Midbrain (tissue), 1 donor: ENCODE results near the gene CARD16.
"Not testable (repeated sequence)": the region's sequence is repeated elsewhere in the genome, so short reads cannot be mapped to it uniquely, and the experiment has no call there.

Experiments used
- DNase-seq: peaks from one replicate; lab custom pipeline; 2025; lab: John Stamatoyannopoulos, UW

Gene CARD16

DNA sequence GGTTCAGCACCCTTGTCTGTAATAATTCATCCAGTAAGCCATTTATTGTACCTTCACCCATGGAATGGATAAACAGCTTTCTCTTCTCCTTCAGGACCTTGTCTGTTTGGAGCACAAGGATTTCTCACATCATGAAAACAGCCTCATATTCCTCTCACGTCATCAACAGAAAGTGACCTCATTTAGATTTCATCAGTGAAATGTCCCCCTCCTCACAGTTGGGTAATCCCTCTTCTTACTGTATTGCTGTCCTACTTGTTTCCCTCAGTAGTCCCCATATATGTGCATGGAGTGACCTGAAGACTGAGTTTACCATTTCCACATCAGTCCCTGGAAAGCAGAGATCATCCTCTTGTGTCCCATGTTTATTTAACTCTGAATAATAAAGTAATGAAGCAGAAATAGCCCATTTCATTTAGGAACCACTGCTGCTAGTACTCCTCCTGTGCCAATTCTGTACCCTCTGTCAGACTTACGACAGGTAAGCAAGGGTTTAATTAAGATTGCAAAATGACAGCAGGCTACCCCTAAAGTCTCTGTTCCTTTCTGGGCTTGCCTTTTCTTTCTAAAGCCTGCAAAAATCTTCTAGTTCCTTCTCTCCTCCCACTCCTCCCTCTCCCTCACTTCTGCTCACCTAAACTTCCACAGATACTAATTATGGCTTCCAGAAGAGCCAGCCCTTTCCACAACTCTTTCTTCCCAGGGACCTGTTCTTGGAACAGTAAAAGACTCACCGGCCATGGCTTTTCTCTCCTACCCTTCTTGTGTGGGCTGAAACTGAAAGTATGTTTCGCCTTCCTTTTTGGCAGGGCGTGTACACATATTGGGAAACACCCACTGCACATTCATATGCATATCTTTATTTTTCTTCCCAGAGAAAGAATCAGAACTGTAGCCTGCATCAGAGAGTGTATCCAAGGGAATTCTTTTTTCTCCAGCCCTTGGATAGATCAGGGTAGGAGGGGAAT lies at the start of gene CARD16:
Gene CARD16, minus strand, starts transcription at position 779 of the 968 bp plus-strand sequence. Its CDS starts 38 bp downstream, at position 741.
- DNase-seq = not testable (repeated sequence)

DNA sequence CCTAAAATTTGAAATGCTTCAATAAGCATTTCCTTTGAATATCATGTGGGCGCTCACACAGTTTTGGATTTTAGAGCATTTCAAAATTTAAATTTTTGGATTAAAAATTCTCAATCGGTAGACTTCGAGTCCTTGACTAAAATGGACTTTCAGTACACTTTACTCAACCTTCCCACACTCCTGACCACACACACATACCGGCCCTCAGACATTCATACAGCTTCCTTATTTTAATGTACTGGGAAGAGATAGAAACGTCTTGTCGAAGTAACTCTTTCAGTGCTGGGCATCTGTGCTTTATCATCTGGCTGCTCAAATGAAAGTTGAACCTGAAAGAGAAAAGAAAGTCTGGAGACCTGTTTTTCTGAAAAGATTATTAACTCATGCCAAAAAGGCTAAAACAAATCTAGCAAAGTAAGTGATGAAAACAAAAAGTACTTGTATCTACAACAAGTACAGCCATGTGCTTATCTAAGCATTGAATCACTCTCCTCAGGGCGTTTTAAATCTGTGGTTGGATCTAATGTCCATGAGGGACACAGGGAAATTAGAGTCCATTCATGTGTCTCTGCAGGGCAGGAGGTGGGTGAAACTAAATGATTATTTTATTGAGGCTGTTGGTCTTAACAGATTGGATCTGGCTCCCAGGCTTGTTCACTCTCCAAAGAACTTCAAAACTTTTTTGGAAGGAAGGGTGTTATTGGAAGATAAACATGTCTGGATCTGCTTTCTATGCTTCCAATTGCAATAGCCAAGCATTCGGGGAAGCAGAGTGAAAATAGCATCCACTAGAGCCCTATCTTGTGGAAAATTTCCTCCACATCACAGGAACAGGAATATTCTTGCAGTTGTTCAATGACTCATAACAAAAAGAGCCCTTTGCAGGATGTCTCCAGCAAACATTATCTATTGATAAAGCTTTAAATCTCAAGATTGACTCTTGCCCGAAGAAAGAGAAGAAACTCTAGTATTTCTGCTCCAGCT lies 47.4 kb upstream of the CARD16 start:
- no peak for DNase-seq

- no peak for DNase-seq
Measured at GRCh38 chr11:105081412-105082150, 36.4 kb upstream of the CARD16 start.

DNA sequence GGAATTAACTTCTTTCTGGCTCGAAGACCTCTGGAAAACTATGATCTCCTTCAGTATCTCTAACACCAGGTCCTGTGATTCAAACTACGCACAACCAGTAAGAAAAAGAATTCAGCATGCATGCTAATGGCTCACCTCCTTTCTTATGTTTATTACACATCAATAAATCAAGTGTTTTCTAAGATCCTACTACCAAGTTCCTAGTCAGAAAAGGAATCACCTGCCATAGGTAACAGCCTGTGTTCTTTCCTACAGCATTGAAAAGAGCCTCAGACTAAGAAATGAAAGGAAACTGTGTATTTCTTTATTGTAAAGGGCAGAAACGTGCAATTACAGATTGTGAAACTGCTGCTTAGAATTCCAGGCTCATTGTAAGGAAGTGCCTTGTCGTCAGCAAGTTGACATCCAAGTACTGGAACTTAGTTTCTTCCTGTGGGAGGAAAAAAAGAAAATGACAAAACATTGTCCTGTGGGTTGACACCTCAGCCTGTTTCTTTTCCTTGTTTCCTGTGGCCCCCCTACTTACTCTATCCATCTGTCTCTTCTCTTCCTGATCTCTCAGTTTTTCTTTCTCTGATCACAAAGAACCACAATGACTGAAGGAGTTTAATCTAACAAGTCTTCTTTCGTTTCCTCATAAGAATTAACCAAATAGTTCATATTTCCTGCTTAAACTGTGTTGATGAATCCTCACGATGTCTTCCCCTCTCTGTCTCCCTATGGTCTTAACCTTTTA lies 35.2 kb upstream of the CARD16 start:
- DNase-seq = not testable (repeated sequence)

DNA sequence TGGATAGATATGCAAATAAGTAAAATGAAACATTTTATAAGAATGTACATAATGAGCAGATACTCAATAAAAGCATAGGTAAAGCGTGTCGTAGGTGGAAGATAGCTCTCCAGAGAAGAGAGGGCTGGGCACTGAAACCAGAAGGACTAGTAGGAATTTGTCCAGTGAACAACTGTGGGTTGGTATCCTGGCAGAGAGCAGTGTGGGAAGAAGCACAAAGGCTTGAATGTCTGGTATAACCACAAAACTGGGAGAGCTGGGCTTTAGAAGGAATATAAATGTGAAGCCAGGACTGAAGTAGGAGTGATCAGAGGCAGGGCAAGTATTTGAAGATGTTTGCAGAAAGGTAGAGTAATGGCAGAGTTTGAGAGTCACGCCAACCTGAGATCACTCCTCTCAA lies 33.1 kb upstream of the CARD16 start:
- DNase-seq = no peak

- not testable (repeated sequence) for DNase-seq
Measured at GRCh38 chr11:105077141-105077790, 32.1 kb upstream of the CARD16 start.

DNA sequence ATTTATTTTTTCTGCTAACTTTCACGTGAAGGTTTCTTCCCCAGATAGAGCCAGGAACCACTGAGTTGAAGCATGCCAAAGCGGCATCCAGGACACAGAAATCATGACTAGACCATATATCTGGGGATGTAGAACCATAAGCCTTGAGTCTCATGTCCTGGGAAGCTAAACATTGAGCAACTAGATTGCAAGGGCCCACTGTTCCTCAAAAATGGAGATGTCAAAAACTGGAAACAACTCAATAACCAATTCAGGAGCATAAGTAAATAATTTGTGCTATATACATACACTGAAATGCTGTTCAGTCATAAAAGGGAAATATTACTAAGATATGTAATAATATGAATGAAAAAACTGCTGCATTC lies 29.0 kb upstream of the CARD16 start:
- no peak for DNase-seq

GRCh38 chr11:105073456-105074165 lies 28.5 kb upstream of the CARD16 start:
- DNase-seq = no peak

- not testable (repeated sequence) for DNase-seq
Measured at GRCh38 chr11:105072080-105072479, 26.9 kb upstream of the CARD16 start.

- DNase-seq = no peak
Measured at GRCh38 chr11:105071089-105071732, 26.1 kb upstream of the CARD16 start.

DNA sequence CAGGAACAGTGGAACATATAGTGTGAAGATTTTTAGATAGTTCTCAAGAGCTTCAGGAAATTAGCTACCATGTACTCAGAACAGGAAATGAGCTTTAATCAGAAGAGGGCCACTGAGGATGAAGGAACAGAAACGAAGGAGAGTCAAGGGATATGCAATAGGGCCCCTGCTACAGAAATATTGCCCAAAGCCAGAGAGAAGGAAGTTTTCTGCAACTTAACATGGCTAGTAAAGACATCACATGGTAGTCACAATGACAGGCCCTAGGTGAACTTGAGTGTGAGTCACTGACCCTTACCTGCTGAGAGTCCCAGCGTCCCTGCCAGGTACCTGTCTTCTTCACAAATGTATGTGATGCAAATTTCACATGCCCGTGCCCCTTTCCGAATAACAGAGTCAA lies 25.2 kb upstream of the CARD16 start:
- DNase-seq = no peak

DNA sequence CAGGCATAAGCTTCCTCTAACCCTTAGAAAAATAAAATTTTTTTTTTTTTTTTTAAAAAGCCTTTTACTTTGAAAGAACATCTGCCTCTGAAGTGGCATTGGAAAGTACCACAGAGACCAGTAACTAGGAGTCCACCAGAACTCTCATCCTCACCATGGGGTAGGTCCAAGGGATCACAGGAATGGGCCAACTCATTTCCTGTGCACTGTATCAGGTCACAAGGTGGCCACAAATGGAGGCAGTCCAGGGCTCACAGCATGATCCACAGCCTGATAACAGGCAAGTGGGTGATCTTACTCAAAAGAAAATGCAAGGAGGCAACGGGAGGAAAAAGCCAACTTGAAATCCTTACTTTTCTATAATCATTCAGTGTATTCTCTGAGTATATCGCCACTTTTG lies 24.6 kb upstream of the CARD16 start:
- DNase-seq = not testable (repeated sequence)

DNA sequence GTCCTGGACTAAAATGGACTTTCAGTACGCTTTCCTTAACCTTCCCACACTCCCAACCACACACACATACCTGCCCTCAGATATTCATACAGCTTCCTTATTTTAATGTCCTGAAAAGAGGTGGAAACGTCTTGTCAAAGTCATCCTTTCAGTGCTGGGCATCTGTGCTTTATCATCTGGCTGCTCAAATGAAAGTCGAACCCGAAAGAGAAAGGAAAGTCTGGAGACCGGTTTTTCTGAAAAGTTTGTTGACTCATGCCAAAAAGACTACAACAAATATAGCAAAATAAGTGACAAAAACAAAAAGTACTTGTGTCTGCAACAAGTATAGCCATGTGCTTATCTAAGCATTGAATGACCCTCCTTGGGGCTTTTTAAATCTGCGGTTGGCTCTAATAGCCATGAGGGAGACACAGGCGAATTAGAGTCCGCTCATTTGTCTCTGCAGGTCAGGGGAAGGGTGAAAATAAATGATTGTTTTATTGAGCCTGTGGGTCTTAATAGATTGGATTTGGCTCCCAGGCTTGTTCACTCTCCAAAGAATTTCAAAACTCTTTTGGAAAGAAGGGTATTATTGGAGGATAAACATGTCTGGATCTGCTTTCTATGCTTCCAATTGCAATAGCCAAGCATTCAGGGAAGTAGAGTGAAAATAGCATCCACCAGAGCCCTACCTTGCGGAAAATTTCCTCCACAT lies 18.3 kb upstream of the CARD16 start:
- DNase-seq = not testable (repeated sequence)

GRCh38 chr11:105057432-105057831 lies 12.3 kb upstream of the CARD16 start:
- no peak for DNase-seq

DNA sequence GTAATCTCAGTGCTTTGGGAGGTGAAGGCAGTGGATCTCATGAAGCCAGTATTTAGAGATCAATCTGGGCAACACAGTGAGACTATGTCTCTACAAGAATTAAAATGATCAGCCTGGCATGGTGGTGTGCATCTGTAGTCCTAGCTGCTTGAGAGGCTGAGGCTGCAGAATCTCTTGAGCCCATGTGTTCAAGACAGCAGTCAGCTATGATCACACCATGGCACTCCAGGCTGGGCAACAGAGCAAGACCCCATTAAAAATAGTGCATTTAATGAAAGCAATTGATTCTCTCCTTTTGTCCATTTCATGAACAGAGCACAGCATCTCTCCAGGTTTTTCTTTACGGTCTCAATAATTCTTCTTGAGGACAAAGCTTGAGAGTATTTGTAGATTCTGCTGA lies 11.3 kb upstream of the CARD16 start:
- no peak for DNase-seq

DNA sequence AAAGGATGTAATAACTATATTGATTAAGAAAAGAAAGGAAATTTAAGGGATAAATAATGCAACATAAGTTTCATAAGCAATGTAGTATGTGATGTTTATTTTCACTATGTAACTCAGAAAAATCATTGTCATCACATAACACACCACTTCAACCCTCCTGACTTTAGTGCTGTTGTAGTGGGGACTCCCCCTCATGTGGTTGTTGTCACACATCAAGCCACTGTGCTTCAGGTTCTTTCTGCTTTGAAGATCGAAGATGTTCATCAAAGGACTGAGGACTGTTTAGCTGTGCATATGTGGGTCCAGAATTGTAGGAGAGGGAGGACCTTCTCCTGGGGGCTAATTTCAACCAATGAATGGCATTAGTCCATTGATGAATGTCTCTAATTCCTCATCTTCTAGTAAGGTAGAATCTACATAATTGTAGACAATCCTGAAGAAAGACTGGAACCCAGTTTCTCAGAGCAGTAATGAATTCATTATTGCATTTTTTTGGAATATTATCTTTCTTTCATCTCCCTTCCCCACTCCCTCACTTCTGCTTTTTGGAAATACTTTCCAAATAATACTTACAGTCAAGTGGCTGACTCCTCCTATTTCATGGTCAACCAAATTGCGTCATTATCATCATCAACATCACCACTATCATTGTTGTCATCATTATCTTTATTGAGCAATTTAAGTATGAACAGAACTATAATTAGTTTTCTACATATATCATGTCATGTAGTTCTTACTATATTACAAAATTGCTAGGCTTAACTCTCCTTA lies 9.8 kb upstream of the CARD16 start:
- no peak for DNase-seq

- DNase-seq = no peak
Measured at GRCh38 chr11:105052487-105052886, 7.4 kb upstream of the CARD16 start.

GRCh38 chr11:105051559-105051958 lies 6.4 kb upstream of the CARD16 start:
- no peak for DNase-seq
